Naive B cell (primary cell): Measurements from ENCODE around the gene RARRES2. TPM values are rescaled to one million over a fixed set of nuclear protein-coding genes. Genes with fewer than 3 reads are reported as not detected.

Source experiments
- ATAC-seq, 2 donors: fragments of 150-1000 bp; cut with Tn5 transposase; 2 replicates each; pipeline ENCODE4 v1.10.0; 2021; ENCODE audit warnings: low read depth in 2 of 2, mild to moderate bottlenecking in 2 of 2, moderate library complexity in 2 of 2
- DNase-seq: peaks from one replicate; pipeline ENCODE4 v3.0.0; 2022
- H3K27ac Mint-ChIP-seq, 6 donors: one replicate each; pipeline ENCODE4 v1.8.0; 2020 to 2022; ENCODE audit warnings: mild to moderate bottlenecking in 6 of 6, mixed read lengths in 6 of 6, moderate library complexity in 5 of 6, inconsistent platforms in 2 of 6
- H3K27me3 Mint-ChIP-seq, 3 donors: one replicate each; pipeline ENCODE4 v1.8.0; 2021 to 2022; ENCODE audit warnings: mixed read lengths in 3 of 3, mild to moderate bottlenecking in 1 of 3
- H3K36me3 Mint-ChIP-seq, 2 donors: one replicate each; pipeline ENCODE4 v1.8.0; 2020 to 2022; ENCODE audit warnings: mixed read lengths in 2 of 2, inconsistent platforms in 1 of 2, mild to moderate bottlenecking in 1 of 2
- H3K4me1 Mint-ChIP-seq, 3 donors: one replicate each; pipeline ENCODE4 v1.8.0; 2020 to 2022; ENCODE audit warnings: mixed read lengths in 3 of 3, inconsistent platforms in 1 of 3, mild to moderate bottlenecking in 1 of 3, moderate library complexity in 1 of 3
- H3K4me3 Mint-ChIP-seq, 8 donors: one replicate each; pipeline ENCODE4 v1.8.0; 2020 to 2022; ENCODE audit warnings: mild to moderate bottlenecking in 8 of 8, mixed read lengths in 8 of 8, moderate library complexity in 8 of 8, inconsistent platforms in 2 of 8
- H3K9me3 Mint-ChIP-seq, 7 donors: one replicate each; pipeline ENCODE4 v1.8.0; 2020 to 2022; ENCODE audit warnings: mixed read lengths in 7 of 7, mild to moderate bottlenecking in 5 of 7, inconsistent platforms in 2 of 7, moderate library complexity in 1 of 7
- polyA plus RNA-seq, 6 donors: library from polyadenylated mRNA; unstranded; fragments of 300-500 nt; fragmentation: Illumina TruSeq; gene quantifications; one replicate each; pipeline ENCODE4 v1.2.3, GENCODE V29; 2021; ENCODE audit warnings: low read depth in 6 of 6

RARRES2 gene
- polyA plus RNA-seq, 6 donors from 2014 or later: not detected

DNA sequence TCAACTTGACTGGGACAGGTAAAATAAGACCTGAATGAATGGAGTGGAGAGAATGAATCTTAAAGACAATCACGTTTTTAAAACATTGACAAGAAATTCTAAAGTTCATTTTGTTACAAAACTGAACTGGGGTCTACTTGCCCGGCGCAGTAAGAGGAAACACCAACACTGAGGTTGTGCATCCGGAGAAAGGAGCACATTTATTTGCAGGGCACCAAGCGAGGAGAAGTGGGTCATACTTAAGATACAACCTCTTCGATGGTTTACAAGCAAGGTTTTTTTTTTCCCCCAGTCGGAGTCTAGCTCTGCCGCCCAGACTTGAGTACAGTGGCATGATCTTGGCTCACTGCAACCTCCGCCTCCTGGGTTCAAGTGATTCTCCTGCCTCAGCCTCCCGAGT is 23.8 kb upstream of the RARRES2 start:
- no peaks in the 10 kb centered on the region for H3K36me3 Mint-ChIP-seq
- H3K27ac Mint-ChIP-seq: peak overlapping the region; percentile 100
- H3K27me3 Mint-ChIP-seq: no peaks in the 10 kb centered on the region
- H3K4me1 Mint-ChIP-seq: peaks cover 39 to 80% (median 73%) of the 10 kb centered on the region in 3 donors
- H3K4me3 Mint-ChIP-seq: peak overlapping the region in 5 of 8 donors; percentile 62 to 90 (median 82)
- ATAC-seq (no peak), DNase-seq (no peak)
- no peaks in the 10 kb centered on the region for H3K9me3 Mint-ChIP-seq

GRCh38 chr7:150363872-150364271 is 22.4 kb upstream of the RARRES2 start:
- H3K36me3 Mint-ChIP-seq: no peaks in the 10 kb centered on the region
- peaks cover 45 to 70% (median 68%) of the 10 kb centered on the region in 3 donors for H3K4me1 Mint-ChIP-seq
- peak overlapping the region in 7 of 8 donors; percentile 29 to 79 (median 53) for H3K4me3 Mint-ChIP-seq
- H3K27ac Mint-ChIP-seq: peak overlapping the region; percentile 75 to 100 (median 100)
- no peaks in the 10 kb centered on the region for H3K9me3 Mint-ChIP-seq
- no peaks in the 10 kb centered on the region for H3K27me3 Mint-ChIP-seq
- DNase-seq (peak; percentile 62), ATAC-seq (peak; percentile 13 to 16)

GRCh38 chr7:150363370-150363769 is 21.9 kb upstream of the RARRES2 start:
- H3K27ac Mint-ChIP-seq: peak overlapping the region in 5 of 6 donors; percentile 44 to 100 (median 100)
- H3K36me3 Mint-ChIP-seq: no peaks in the 10 kb centered on the region
- H3K27me3 Mint-ChIP-seq: no peaks in the 10 kb centered on the region
- ATAC-seq: no peak
- H3K4me1 Mint-ChIP-seq: peaks cover 46 to 70% (median 68%) of the 10 kb centered on the region in 3 donors
- H3K4me3 Mint-ChIP-seq: peak overlapping the region in 2 of 8 donors; percentile 57 to 77
- no peaks in the 10 kb centered on the region for H3K9me3 Mint-ChIP-seq
- DNase-seq: no peak

DNA sequence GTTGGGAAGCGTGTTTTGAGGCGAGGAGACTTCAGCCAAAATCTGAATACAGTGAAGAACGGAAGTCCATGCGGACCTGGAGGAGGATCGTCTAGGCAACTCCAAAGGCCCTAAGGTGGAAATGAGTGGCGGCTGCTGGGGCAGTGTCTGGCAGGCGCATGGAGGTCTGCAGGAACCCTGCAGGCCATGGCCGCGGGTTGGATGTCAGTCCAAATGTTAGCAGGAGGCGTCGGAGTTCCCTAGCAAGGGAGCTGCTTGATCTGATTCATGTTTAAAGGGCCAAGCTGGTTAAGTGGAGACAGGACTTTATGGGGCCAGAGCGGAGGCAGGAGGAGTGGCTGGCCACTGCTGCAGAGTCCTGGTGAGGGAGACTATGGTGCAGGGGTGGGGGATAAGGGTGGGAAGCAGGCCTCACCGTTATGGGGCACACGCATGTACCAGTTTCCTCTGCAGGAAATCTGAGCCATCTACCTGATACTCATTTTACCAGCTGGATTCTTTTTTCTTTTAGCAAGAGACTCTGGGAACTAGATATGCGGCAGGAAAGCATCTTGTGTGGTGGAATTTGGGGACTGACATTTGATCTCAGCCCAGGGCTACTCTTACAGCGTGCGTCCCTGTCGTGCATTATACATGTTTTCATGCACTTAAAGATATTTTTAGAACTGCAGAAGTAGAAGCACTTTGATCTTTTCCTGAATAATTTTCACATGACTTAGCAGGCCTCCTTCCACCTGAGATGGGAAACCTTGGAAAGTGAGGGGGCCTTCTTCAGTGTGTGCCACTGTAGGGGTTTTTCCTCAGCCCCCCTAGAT is 20.6 kb upstream of the RARRES2 start:
- Mint-ChIP-seq H3K4me3 (peak overlapping the region in 4 of 8 donors; percentile 30 to 83 (median 56)), H3K27ac (peak overlapping the region in 5 of 6 donors; percentile 35 to 84 (median 56))
- DNase-seq: no peak

GRCh38 chr7:150361402-150361801 is 20.0 kb upstream of the RARRES2 start:
- ATAC-seq (no peak), DNase-seq (no peak)
- Mint-ChIP-seq H3K36me3 (no peaks in the 10 kb centered on the region), H3K9me3 (no peaks in the 10 kb centered on the region), H3K27ac (peak overlapping the region in 4 of 6 donors; percentile 35 to 84 (median 50)), H3K4me1 (peaks cover 54 to 70% (median 64%) of the 10 kb centered on the region in 3 donors), H3K27me3 (no peaks in the 10 kb centered on the region), H3K4me3 (peak overlapping the region in 1 of 8 donors; percentile 83)

More for the DNA sequence above, 20.6 kb upstream of the RARRES2 start:
- no peaks in the 10 kb centered on the region for H3K9me3 Mint-ChIP-seq
- H3K36me3 Mint-ChIP-seq: no peaks in the 10 kb centered on the region
- H3K4me1 Mint-ChIP-seq: peaks cover 52 to 71% (median 67%) of the 10 kb centered on the region in 3 donors
- H3K27me3 Mint-ChIP-seq: no peaks in the 10 kb centered on the region
- no peak for ATAC-seq

GRCh38 chr7:150360363-150361058 is 19.1 kb upstream of the RARRES2 start:
- DNase-seq (no peak), ATAC-seq (no peak)
- no peaks in the 10 kb centered on the region for H3K36me3 Mint-ChIP-seq
- peaks cover 48 to 64% (median 56%) of the 10 kb centered on the region in 3 donors for H3K4me1 Mint-ChIP-seq
- peak overlapping the region in 4 of 6 donors; percentile 34 to 88 (median 82) for H3K27ac Mint-ChIP-seq
- H3K4me3 Mint-ChIP-seq: no peak overlapping the region
- no peaks in the 10 kb centered on the region for H3K27me3 Mint-ChIP-seq
- H3K9me3 Mint-ChIP-seq: no peaks in the 10 kb centered on the region

DNA sequence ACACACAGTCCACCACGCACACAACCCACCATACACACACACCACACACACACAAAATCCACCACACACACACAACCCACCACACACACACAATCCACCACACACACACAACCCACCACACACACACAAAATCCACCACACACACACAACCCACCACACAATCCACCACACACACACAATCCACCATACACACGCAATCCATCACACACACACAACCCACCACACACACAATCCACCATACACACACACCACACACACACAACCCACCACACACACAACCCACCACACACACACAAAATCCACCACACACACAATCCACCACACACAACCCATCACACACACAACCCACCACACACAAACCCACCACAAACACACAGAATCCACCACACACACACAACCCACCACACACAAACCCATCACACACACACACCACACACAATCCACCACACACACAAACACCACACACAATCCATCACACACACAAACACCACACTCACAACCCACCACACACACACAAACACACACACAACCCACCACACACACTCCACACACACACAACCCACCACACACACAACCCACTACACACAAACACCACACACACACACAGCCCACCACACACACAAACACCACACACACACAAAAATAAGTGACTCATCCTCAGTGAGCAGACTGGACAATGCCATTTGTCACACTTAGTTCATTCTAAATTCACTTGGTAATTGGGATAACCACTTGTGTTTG is 18.4 kb upstream of the RARRES2 start:
- H3K4me3 Mint-ChIP-seq: no peak overlapping the region
- no peaks in the 10 kb centered on the region for H3K27me3 Mint-ChIP-seq
- peak overlapping the region in 4 of 6 donors; percentile 79 to 98 (median 87) for H3K27ac Mint-ChIP-seq
- ATAC-seq: no peak
- DNase-seq: no peak
- H3K4me1 Mint-ChIP-seq: peaks cover 47 to 56% (median 49%) of the 10 kb centered on the region in 3 donors
- no peaks in the 10 kb centered on the region for H3K36me3 Mint-ChIP-seq
- no peaks in the 10 kb centered on the region for H3K9me3 Mint-ChIP-seq

- DNase-seq: no peak
- Mint-ChIP-seq H3K27me3 (no peaks in the 10 kb centered on the region), H3K36me3 (no peaks in the 10 kb centered on the region), H3K9me3 (no peaks in the 10 kb centered on the region), H3K27ac (peak overlapping the region in 2 of 6 donors; percentile 88 to 98), H3K4me1 (peaks cover 45 to 50% (median 46%) of the 10 kb centered on the region in 3 donors), H3K4me3 (no peak overlapping the region)
- no peak for ATAC-seq
Observed at GRCh38 chr7:150358988-150359621, 17.7 kb upstream of the RARRES2 start.

- Mint-ChIP-seq H3K27ac (peak overlapping the region in 4 of 6 donors; percentile 24 to 98 (median 82)), H3K4me1 (peaks cover 39 to 43% (median 40%) of the 10 kb centered on the region in 3 donors), H3K9me3 (no peaks in the 10 kb centered on the region), H3K36me3 (no peaks in the 10 kb centered on the region), H3K4me3 (no peak overlapping the region), H3K27me3 (no peaks in the 10 kb centered on the region)
- DNase-seq (no peak), ATAC-seq (no peak)
Observed at GRCh38 chr7:150358433-150358832, 17.0 kb upstream of the RARRES2 start.

GRCh38 chr7:150357771-150358427 is 16.5 kb upstream of the RARRES2 start:
- Mint-ChIP-seq H3K4me1 (peaks cover 34 to 37% (median 37%) of the 10 kb centered on the region in 3 donors), H3K9me3 (no peaks in the 10 kb centered on the region), H3K27me3 (no peaks in the 10 kb centered on the region), H3K27ac (peak overlapping the region in 5 of 6 donors; percentile 54 to 88 (median 77)), H3K36me3 (no peaks in the 10 kb centered on the region), H3K4me3 (peak overlapping the region in 2 of 8 donors; percentile 10 to 80)
- peak in 1 of 2 donors; percentile 3 for ATAC-seq
- DNase-seq: no peak

DNA sequence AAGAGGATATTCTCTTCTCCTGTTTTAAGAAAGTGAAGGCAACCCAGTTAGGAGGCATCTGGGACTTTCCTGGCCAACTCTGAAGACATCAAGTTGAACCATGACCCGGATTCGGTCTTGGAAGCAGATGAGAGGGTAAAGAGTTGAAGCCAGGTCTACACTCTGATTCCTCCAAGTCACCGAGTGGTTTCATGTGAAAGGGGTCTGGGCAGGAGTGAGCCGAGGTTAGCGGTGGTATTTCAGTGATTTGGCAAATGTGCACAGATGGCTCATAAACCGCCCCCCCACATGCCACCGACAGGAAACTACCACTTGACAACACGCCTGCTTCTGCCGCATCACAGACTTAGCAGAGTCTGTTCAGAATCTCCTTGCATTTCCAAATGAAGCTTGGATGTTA is 15.8 kb upstream of the RARRES2 start:
- ATAC-seq: peak; percentile 82 to 89
- Mint-ChIP-seq H3K9me3 (no peaks in the 10 kb centered on the region), H3K36me3 (no peaks in the 10 kb centered on the region), H3K27ac (peak overlapping the region; percentile 26 to 82 (median 56)), H3K4me1 (peaks cover 28 to 32% (median 31%) of the 10 kb centered on the region in 3 donors), H3K4me3 (peak overlapping the region in 4 of 8 donors; percentile 10 to 82 (median 80)), H3K27me3 (no peaks in the 10 kb centered on the region)
- peak; percentile 56 for DNase-seq

GRCh38 chr7:150356265-150356897 is 15.0 kb upstream of the RARRES2 start:
- H3K4me1 Mint-ChIP-seq: peaks cover 19 to 25% (median 22%) of the 10 kb centered on the region in 3 donors
- ATAC-seq (peak; percentile 39 to 51), DNase-seq (peak; percentile 59)
- no peaks in the 10 kb centered on the region for H3K27me3 Mint-ChIP-seq
- no peaks in the 10 kb centered on the region for H3K36me3 Mint-ChIP-seq
- no peaks in the 10 kb centered on the region for H3K9me3 Mint-ChIP-seq
- H3K4me3 Mint-ChIP-seq: no peak overlapping the region
- H3K27ac Mint-ChIP-seq: peak overlapping the region in 3 of 6 donors; percentile 42 to 70 (median 56)
